NT2/D1 (cell line): ENCODE results near the gene ZNF581.

ENCODE experiments used
- DNase-seq: peaks from one replicate; pipeline ENCODE4 v3.0.0-alpha.2; 2011; ENCODE audit warnings: low read depth, low spot score
- H3K27me3 ChIP-seq: 2 replicates; pipeline ENCODE4 v1.6.0; 2011; ENCODE audit warnings: mild to moderate bottlenecking; ENCODE audit not compliant: insufficient read length, insufficient read depth
- H3K36me3 ChIP-seq: 2 replicates; pipeline ENCODE4 v1.6.1; 2011; ENCODE audit warnings: mild to moderate bottlenecking, low read length, mixed read lengths; ENCODE audit not compliant: insufficient read depth, insufficient read length
- H3K4me1 ChIP-seq: 2 replicates; pipeline ENCODE4 v1.5.1; 2011; ENCODE audit not compliant: insufficient read depth, insufficient read length
- H3K4me3 ChIP-seq: 2 replicates; pipeline ENCODE4 v1.5.1; 2011; ENCODE audit warnings: low read depth; ENCODE audit not compliant: insufficient read length
- H3K9ac ChIP-seq: 2 replicates; pipeline ENCODE4 v1.6.0; 2011; ENCODE audit warnings: low read depth; ENCODE audit not compliant: insufficient read length
- H3K9me3 ChIP-seq: 2 replicates; pipeline ENCODE4 v1.5.1; 2011; ENCODE audit warnings: mild to moderate bottlenecking, low read length; ENCODE audit not compliant: insufficient read depth
- SUZ12 ChIP-seq: IDR thresholded peaks from 2 replicates; pipeline ENCODE4 v1.6.1; 2011; ENCODE audit not compliant: insufficient read length, insufficient read depth; ENCODE audit errors: extremely low read depth
- YY1 ChIP-seq: IDR thresholded peaks from 2 replicates; pipeline ENCODE4 v1.6.1; 2011; ENCODE audit not compliant: insufficient read length, insufficient read depth
- ZNF274 ChIP-seq: IDR thresholded peaks from 2 replicates; pipeline ENCODE4 v1.6.1; 2011; ENCODE audit warnings: mild to moderate bottlenecking, low read depth, low read length

The ZNF581 gene

DNA sequence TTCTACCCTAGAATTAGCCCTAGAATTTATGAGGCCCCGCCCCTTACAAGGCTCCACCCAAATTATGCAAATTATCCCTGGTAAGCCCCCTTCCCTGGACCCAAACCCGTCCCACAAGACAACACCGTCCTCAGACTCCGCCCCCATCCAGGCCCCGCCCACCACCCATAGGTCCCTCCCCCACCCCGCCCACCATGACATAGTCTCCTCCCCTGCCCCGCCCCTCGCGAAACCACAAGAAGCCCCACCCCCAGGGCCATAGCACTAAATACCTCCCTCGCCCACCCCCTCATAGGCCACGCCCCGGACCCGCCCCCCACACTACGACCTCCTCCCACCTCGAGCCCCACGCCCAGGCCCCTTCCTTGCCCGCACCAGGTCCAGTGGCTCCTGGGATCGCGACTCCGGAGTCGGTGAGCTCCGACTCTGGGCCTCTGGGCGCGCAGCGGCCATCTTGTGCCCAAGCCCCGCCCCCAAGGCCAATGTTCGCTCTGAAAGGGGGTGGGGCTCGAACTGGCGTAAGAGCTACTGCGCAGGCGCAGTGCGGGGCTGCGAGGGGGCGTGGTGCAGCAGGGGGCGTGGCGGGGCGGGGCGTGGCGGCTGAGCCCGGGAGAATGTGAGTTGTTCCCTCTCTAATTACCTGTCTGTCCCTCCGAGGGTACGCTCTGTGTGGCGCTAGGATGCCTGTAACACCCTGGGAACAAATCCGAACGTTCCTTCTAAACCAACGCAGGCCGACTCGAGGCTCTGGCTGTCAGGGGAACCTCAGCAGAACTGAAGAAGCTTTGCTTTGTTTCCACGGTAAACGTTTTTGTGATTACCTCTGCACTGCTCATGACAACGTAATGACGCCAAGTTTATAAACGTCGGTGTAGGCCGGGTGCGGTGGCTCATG, 19.1 kb upstream of the ZNF581 start, which contains the start of gene ZNF784:
Gene ZNF784 (minus strand): TSS at position 458 of the 895 bp plus-strand sequence. CDS start 5 bp downstream, at position 453.
- Histone ChIP-seq H3K4me3 (peak within 1 kb of the TSS; percentile 37), H3K4me1 (no peaks in the 10 kb centered on the region), H3K9me3 (no peaks in the 10 kb centered on the region), H3K9ac (peak within 1 kb of the TSS; percentile 61), H3K36me3 (peaks cover 18% of the 10 kb centered on the region), H3K27me3 (no peaks in the 10 kb centered on the region)
- DNase-seq = peak; percentile 35
- TF ChIP-seq SUZ12 (no peak), ZNF274 (no peak), YY1 (peak; percentile 68)

DNA sequence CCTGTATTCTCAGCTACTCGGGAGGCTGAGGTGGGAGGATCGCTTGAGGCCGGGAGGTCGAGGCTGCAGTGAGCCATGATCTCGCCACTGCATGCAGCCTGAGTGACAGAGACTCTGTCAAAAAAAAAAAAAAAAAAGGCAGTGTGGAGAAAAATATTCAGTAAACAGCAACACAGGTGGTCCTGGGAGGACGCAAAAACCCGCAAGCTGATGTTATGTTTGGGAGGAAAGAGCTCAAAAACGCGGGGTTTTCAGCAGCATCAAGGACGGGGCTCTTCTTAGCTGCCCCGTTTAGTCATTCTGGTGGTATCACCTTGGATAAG, 18.5 kb upstream of the ZNF581 start:
- H3K36me3 ChIP-seq = peaks cover 14% of the 10 kb centered on the region
- H3K4me3 ChIP-seq = peak overlapping the region; percentile 31
- peak overlapping the region; percentile 61 for H3K9ac ChIP-seq
- H3K9me3 ChIP-seq = no peaks in the 10 kb centered on the region
- H3K27me3 ChIP-seq = no peaks in the 10 kb centered on the region
- TF ChIP-seq YY1 (no peak), SUZ12 (no peak), ZNF274 (no peak)
- H3K4me1 ChIP-seq = no peaks in the 10 kb centered on the region
- DNase-seq = no peak

- Histone ChIP-seq H3K9ac (no peak overlapping the region), H3K4me3 (no peak overlapping the region), H3K27me3 (no peaks in the 10 kb centered on the region), H3K9me3 (no peaks in the 10 kb centered on the region), H3K36me3 (peaks cover 3% of the 10 kb centered on the region), H3K4me1 (no peaks in the 10 kb centered on the region)
- no peak for DNase-seq
- no peak for TF ChIP-seq SUZ12
- TF ChIP-seq ZNF274 = no peak
- no peak for TF ChIP-seq YY1
Measured at GRCh38 chr19:55626350-55626749, 17.1 kb upstream of the ZNF581 start.

DNA sequence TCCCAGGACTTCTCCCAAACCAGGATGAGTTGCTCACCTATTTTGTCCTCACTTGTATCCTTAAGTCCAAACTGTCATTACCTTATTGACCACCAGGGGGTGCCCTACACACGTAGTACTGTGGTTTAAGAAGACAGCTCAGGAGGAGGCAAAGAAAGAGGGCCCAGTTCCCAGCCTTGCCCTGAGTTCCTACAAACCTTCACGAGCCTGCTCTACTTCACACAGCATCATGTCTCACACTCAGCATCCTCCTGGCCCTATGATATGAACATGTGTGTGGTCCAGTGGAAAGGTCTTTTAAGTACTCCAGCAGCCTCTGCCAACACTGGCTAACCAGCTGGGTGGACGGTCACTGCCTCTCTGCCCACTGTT, 11.0 kb upstream of the ZNF581 start:
- Histone ChIP-seq H3K9ac (no peak overlapping the region), H3K4me1 (peaks cover 7% of the 10 kb centered on the region), H3K9me3 (no peaks in the 10 kb centered on the region), H3K4me3 (no peak overlapping the region), H3K36me3 (peaks cover 10% of the 10 kb centered on the region), H3K27me3 (no peaks in the 10 kb centered on the region)
- peak; percentile 90 for DNase-seq
- TF ChIP-seq ZNF274 (no peak), YY1 (no peak), SUZ12 (no peak)

DNA sequence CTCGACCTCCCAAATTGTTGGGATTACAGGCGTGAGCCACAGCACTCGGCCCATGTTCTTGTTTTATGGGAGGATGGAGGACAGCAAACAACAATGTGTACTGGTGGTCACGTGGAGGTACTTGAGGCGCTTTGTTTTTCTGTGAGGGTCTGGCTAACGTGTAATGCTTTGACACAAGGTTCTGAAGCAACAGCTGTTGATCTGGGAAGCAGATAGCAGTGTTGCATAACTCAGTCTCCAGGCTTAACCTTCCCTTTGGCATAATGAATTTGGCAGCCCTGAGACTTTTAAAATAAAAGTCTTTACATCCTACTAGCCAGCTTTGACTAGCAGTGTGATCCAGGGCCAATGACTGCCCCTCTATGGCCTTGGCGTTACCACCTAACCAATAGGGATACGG, 9.6 kb upstream of the ZNF581 start:
- Histone ChIP-seq H3K4me3 (no peak overlapping the region), H3K9ac (peak overlapping the region; percentile 26), H3K27me3 (no peaks in the 10 kb centered on the region), H3K36me3 (peaks cover 16% of the 10 kb centered on the region), H3K9me3 (no peaks in the 10 kb centered on the region), H3K4me1 (peaks cover 7% of the 10 kb centered on the region)
- no peak for DNase-seq
- TF ChIP-seq ZNF274 (no peak), YY1 (no peak), SUZ12 (no peak)

GRCh38 chr19:55635334-55635717, 8.1 kb upstream of the ZNF581 start:
- H3K27me3 ChIP-seq = no peaks in the 10 kb centered on the region
- TF ChIP-seq ZNF274 (no peak), YY1 (no peak)
- DNase-seq = no peak
- H3K36me3 ChIP-seq = peaks cover 19% of the 10 kb centered on the region
- H3K9me3 ChIP-seq = no peaks in the 10 kb centered on the region
- peaks cover 11% of the 10 kb centered on the region for H3K4me1 ChIP-seq
- H3K9ac ChIP-seq = peak overlapping the region; percentile 94
- peak overlapping the region; percentile 93 for H3K4me3 ChIP-seq

DNA sequence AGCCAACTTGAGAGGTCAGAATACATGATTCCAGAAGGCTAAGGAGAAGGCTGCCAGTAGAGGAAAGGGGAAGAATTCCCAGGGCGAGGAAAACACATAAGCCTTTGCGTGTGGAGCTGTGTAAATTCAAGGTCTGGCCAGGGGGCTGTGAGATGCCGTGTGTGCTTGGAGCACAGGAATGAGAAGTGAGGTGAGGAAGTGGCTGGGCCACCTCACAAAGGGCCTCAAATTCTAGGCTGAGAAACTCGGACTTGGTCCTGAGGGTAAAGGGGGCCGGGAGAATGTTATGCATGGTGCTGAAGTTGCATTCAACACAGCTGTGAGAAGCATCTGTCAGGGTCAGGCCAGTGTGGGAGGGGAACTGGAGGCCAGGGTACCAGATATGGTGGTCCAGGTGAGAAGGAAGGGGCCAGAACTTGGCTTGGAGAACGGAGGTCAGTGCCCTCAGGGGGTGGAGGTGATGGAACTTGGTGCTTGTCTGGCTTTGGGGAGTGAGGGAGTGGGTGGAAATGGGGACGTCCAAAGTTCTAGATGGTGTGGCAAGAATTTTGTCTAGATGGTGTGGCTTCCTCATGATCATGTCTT, 7.5 kb upstream of the ZNF581 start:
- TF ChIP-seq SUZ12 (no peak), YY1 (no peak), ZNF274 (no peak)
- Histone ChIP-seq H3K9ac (peak overlapping the region; percentile 94), H3K4me1 (peaks cover 12% of the 10 kb centered on the region), H3K27me3 (no peaks in the 10 kb centered on the region), H3K4me3 (peak overlapping the region; percentile 93), H3K9me3 (no peaks in the 10 kb centered on the region), H3K36me3 (peaks cover 19% of the 10 kb centered on the region)
- no peak for DNase-seq
